GM21390 (cell line): ENCODE data around the gene SERINC5.

Source experiments
- ATAC-seq: cut with Tn5 transposase; IDR thresholded peaks from one replicate; pipeline ENCODE4 v1.9.1; 2021; ENCODE audit not compliant: unreplicated experiment

The SERINC5 gene

DNA sequence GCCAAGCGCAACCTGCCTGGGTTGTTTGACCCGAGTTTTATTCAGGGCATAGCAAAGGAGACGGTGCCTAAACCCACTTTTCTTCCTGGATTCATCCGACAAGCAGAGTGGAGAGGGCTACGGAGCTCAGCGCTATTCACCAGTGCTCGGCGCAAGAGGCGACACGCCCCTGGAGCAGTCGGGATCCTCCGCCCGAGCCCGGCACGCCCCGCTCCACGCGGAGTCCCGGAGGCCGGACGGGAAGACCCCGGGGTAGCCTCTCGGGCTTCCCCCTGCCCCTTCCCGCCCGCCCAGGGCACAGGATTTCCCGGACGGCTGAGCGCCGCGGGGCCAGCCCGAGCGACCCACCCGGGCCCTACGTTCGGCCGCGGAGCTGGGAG is 427 bp downstream of the SERINC5 start:
- ATAC-seq = peak; percentile 36

GRCh38 chr5:80254767-80255430 is 949 bp downstream of the SERINC5 start:
- ATAC-seq = no peak

DNA sequence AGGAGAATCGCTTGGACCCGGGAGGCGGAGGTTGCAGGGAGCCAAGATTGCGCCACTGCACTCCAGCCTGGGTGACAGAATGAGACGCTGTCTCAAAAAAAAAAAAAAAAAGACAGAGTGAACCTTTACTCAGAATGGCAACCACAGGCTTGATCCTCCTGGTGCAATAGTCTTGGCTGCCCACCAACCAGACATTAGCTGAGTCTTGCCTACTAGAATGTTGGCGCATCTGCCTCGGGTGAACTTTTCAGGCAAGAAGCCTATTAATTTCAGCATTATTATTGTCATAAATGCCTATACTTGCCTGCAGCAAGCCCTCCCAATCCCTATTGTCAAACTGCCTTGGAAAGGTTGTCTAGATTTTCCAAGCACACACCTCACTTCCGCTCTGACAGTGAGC is 4.2 kb downstream of the SERINC5 start:
- no peak for ATAC-seq

GRCh38 chr5:80250801-80251200 is 5.0 kb downstream of the SERINC5 start:
- no peak for ATAC-seq

DNA sequence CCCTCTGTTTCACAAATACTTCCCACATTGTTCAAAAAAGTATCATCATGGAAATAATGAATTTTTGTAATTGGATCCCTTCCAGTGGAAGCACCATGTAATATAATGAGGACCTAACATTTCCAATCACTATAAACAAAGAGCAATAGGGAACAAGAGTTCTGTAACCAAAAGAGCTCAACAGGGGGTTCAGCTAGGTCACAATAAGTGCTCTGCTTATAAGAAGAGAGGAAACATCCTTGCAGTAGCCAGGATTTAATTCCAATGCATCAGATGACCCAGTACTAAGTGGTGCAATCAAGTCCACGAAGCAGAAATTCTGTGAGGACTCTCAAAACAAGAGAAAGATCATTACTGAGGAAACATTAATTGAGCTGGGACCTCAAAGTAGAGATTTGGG is 5.9 kb downstream of the SERINC5 start:
- ATAC-seq = no peak

DNA sequence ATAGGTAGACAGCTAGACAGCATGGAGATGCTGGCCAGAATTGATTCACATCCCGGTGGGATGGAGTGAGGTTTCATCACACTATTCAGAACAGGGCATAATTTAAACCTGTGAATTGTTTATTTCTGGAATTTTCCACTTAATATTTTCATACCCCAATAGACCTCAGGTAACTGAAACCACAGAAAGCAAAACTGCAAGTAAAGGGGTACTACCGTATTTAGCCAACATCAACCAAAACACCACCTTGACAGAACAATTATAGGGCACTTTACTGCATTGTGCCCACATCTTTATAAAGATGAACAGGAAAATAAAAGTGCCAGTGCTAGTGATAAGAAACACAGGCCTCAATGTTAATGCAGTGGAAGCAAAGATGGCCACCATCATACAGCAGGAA is 7.5 kb downstream of the SERINC5 start:
- no peak for ATAC-seq

DNA sequence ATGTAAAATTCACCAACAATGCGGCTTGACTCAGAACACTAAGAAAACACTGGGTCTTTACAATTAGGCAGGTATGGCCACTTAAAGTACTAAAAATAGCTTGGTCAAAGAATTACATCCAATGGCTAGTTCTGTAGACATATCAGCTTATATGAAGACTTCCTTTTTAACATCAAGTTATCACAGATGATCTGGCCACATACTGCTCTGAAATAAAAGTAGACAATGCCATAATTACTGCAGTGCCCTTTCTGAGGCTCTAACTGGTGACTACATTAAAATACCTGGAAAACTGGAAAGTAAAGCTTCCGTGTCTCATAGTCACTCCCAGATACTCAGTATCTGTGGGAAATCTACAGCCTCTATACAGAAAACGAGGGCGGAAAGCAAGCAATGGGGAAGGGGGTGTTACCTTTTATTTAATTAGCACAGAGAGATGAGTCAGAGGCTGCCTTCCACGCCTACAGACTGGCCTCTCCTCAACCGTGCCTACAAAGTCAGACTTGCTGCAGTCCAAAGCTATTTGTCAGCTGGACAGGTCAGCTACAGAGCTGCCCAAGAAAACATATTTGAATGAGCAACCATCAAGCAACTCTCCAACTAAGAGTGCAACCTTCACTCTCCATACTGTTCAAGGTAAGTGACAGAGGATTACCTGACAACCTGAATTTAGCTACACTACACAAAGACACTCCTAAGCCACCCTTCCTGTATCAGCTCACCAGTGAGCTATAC is 8.7 kb downstream of the SERINC5 start:
- peak; percentile 84 for ATAC-seq

DNA sequence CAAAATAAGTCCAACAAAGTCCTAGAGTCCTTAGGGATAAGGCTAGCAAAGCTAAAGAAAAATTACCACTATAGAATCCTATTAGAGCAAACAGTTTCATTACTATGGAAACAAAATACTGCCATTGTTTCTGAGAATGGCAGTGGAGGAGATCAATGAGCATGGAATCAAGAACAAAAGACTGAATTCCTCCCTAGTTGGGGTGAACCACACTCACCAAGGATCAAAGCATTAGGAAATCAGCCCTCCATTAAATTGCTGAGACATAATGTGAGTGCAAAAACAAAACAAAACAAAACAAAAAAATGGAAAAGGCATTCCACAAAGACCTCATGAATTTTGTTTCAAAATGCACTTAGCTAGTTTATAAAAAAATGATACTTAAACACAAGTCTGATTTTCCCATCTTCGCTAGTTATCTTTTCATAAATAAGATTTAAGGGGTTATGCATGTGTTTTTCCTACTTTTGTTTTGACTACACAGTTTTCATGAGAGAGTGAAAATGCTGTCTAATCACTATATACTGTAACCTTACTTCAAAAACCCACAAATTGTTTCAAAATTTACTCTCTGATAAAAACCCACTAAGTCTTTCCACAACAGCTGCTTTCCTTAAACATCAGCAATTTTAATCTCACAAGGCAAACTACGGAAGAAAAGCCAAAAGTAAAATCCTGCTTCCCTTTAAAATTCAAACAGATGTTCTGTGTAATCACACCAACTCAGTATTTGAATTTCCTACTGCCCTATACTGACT is 9.7 kb downstream of the SERINC5 start:
- ATAC-seq = no peak

DNA sequence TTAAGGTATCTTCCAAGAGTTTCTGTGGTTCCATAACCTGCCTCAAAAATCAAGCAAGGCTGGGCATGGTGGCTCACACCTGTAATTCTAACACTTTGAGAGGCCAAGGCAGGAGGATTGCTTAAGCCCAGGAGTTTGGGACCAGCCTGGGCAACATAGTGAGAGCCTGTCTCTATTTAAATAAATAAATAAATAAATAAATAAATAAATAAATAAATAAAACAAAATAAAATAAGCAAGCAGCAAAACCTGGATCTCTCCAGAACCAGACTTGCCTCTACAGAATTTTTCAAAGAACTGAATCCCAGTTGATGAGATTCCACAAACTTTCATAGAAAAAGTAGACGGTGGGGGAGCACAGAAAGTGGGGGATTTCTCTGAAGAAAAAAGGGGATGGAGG is 12.3 kb downstream of the SERINC5 start:
- ATAC-seq = no peak

GRCh38 chr5:80242849-80243248 is 13.0 kb downstream of the SERINC5 start:
- no peak for ATAC-seq

DNA sequence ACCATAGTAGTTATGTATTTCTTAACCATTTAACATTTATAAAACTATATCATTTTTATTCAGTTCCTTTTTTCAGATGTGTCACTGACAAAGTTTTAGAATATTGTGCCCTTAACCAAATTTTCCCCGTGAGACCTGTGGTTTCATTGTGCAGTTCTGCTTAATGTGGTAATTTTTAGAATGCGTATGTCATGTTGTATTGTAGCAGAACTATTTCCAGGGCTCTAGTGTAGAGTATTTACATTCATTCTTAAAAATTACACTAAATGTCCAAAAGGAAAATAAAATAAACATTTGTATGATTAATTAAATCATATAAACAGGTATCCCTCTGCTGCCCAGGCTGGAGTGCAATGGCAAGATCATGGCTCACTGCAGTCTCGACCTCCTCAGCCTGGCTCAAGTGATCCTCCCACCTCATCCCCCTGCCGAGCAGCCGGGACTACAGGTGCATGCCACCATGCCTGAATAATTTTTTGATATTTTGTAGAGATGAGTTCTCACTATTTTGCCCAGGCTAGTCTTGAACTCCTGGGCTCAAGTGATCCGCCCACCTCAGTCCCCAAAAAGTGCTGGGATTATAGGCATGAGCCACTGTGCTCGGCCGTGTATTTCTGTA is 15.4 kb downstream of the SERINC5 start:
- ATAC-seq = no peak

- ATAC-seq = no peak
These were observed 16.0 kb downstream of the SERINC5 start for GRCh38 chr5:80239680-80240367.

DNA sequence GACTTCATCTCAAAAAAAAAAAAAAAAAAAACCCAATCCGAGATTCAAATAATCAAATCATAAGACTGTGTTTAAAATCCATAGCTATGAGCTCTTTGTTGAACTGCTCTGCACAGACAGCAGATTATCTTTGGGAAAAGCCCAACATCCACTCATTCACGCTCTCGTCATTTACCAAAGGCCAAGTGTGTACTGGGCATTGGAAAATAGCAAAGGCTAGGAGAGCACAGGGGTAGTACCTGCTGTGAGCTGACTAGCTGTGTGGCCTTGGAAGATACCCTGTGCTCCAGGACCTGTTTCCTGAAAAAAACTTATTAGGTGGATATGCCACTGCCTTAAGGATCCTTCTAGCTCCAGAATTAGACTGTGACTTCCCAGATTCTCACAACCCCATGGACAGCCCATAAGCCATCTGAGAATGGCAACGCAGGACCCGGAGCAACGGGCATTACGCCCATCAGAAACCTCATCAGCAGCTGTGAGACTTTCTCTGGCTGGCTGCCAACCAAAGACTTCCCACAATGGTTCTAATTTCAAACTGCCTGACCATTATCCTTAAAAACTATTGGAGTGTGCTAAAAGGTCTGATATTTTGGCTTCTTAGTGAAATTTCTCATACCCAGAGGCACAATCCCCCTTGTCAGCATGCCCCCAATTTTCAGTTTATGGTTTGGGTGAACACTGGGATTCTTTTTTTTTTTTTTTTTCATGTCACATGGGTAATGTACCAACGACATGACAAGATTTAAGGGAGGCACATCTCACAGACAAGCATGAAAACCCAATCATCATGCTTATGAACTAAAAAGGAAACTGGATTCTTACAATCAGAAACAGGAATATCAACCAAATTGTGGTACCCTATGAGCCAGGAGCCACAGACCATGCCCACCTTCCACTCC is 16.8 kb downstream of the SERINC5 start:
- no peak for ATAC-seq

GRCh38 chr5:80238097-80238496 is 17.8 kb downstream of the SERINC5 start:
- ATAC-seq = no peak

- ATAC-seq = no peak
These were observed 18.6 kb downstream of the SERINC5 start for GRCh38 chr5:80237243-80237642.

DNA sequence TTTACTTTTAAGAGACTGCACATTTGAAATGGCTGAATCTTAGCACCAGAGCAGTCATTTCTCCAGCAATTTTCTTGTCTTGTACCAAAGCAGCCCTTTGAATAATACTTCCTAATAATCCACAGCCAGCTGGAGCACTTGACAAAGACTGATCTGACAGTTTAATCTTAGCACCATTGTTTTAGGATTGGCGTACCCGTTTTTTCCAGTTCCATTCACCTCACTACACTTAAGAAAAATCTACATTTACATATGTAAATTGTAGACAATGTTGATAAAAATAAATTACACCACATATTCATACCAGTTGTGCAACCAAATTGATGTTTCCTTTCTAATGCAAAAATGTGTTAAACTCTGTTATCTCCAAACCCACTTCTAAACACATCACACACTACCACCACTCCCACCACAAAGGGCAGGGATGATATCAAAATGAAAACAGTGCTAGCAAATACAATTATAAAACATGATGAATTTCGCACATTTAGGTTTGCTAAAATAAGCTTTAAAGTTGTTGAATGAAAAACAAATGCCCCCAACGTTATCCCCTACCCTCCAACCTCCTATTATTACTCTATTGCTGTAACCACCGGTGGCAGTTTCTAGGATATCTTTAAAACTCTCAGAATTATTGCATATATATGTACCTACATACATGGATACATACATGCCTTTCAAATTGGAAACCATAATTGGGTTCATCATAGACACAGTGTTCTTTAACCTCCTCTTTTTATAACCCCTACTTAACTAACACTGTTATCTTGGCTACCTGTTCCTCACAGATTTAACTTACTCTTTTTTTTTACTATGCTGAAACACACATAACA is 21.5 kb downstream of the SERINC5 start:
- no peak for ATAC-seq

- no peak for ATAC-seq
These were observed 24.2 kb downstream of the SERINC5 start for GRCh38 chr5:80231693-80232092.

DNA sequence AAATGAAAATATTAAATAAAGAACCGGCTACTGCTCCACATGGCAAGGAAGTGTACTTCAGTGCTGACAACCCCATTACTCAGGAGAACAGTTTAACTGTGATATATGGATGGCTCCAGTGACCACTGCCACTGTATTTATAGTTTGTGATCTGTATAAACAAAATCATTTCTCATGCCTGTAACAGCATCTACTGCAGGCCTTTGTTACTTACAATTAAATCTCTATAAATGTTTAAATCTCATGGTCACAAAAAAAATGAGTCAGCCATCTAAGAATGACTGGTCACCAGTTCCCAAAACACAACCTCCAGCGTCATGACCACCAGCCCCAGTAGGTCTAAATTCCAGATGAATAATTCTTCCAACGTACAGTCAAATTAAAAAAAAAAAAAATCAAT is 24.6 kb downstream of the SERINC5 start:
- no peak for ATAC-seq
